Right lobe of liver (tissue), 4 donors: ENCODE results near the gene PYDC2.

Experiments used
- POLR2A ChIP-seq: fragments of 450-650 bp; IDR thresholded peaks from one replicate; pipeline ENCODE4 v1.6.1; 2017; ENCODE audit warnings: antibody characterized with exemption, mild to moderate bottlenecking
- TF ChIP-seq, protein P1 (sequence below), 4 donors: fragments of 200-600 bp in 3 of 4; fragments of 450-650 bp in 1 of 4; IDR thresholded peaks; one replicate each; pipeline versions ENCODE4 v1.5.1 to v1.8.0; 2016 to 2022; ENCODE audit warnings: antibody characterized with exemption in 4 of 4, mild to moderate bottlenecking in 2 of 4
- donor health status: DM: no; HTN: no; CAD: no.
- donor health status: DM: no; HTN: no; CAD: no.
- donor health status: DM: no; HTN: yes; CAD: no.

DNA sequence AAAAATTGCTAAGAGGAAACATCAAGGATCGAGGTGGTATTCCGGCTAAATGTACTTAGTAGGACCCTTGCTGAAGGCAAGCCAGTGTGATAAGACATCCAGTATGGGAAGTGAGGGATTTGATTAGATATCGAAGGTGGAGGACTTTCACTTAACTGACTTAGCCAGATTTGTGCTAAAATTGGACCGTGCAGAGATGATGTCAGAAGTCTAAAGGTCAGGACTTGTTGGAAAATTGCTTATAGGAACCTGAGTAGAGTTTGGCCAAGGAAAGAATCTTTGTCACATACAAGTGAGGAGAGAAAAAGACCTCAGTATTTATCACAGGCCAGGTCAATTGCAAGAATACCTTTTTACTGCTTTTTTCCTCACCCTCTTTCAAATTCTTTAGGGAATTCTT lies 30.9 kb upstream of the PYDC2 start:
- TF ChIP-seq, protein P1, sequence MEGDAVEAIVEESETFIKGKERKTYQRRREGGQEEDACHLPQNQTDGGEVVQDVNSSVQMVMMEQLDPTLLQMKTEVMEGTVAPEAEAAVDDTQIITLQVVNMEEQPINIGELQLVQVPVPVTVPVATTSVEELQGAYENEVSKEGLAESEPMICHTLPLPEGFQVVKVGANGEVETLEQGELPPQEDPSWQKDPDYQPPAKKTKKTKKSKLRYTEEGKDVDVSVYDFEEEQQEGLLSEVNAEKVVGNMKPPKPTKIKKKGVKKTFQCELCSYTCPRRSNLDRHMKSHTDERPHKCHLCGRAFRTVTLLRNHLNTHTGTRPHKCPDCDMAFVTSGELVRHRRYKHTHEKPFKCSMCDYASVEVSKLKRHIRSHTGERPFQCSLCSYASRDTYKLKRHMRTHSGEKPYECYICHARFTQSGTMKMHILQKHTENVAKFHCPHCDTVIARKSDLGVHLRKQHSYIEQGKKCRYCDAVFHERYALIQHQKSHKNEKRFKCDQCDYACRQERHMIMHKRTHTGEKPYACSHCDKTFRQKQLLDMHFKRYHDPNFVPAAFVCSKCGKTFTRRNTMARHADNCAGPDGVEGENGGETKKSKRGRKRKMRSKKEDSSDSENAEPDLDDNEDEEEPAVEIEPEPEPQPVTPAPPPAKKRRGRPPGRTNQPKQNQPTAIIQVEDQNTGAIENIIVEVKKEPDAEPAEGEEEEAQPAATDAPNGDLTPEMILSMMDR (IDR thresholded peaks at IDR 0.05) = no peak
- peak; percentile 13 for TF ChIP-seq POLR2A
